Activated CD4-positive, alpha-beta memory T cell treated with anti-CD3 and anti-CD28 coated beads, Interleukin-2, amount 10 ng/mL, durations not matched to agents 7 days and 5 days (primary cell): ENCODE data around the gene TRMT11. TPM values are rescaled to one million over a fixed set of nuclear protein-coding genes. Genes with fewer than 3 reads are reported as not detected.

Experiments used
- CTCF ChIA-PET: fragments of 350-600 bp; sonication (Branson Sonifier 250); formaldehyde crosslinking; loops from one replicate; lab custom pipeline; 2021; ENCODE audit warnings: antibody characterized with exemption, inconsistent platforms; lab: Charles Lee
- POLR2A ChIA-PET: fragments of 350-600 bp; sonication (Branson Sonifier 250); formaldehyde crosslinking; loops from one replicate; lab custom pipeline; 2021; ENCODE audit warnings: antibody characterized with exemption; lab: Charles Lee
- DNase-seq: peaks from one replicate; pipeline ENCODE4 v3.0.0-alpha.2; 2020
- H3K27ac Mint-ChIP-seq: one replicate; pipeline ENCODE4 v1.8.0; 2021; ENCODE audit warnings: mild to moderate bottlenecking, mixed read lengths
- H3K27me3 Mint-ChIP-seq: one replicate; pipeline ENCODE4 v1.8.0; 2021; ENCODE audit warnings: mixed read lengths
- H3K36me3 Mint-ChIP-seq: one replicate; pipeline ENCODE4 v1.8.0; 2021; ENCODE audit warnings: low read depth, mixed read lengths
- H3K4me1 Mint-ChIP-seq: one replicate; pipeline ENCODE4 v1.8.0; 2021; ENCODE audit warnings: mixed read lengths
- H3K4me3 Mint-ChIP-seq: one replicate; pipeline ENCODE4 v1.8.0; 2021; ENCODE audit warnings: mild to moderate bottlenecking, mixed read lengths
- H3K9me3 Mint-ChIP-seq: one replicate; pipeline ENCODE4 v1.8.0; 2021; ENCODE audit warnings: mixed read lengths
- total RNA-seq, 2 experiments: library from RNA; stranded (reverse); gene quantifications; one replicate each; pipeline ENCODE4 v1.2.3, GENCODE V29; 2021

TRMT11 gene
- total RNA-seq, 2 experiments from 2014 or later: 17.6 to 19.2 TPM

- Mint-ChIP-seq H3K4me1 (peaks cover 9% of the 10 kb centered on the region), H3K27ac (no peak overlapping the region), H3K36me3 (peaks cover 32% of the 10 kb centered on the region), H3K27me3 (no peaks in the 10 kb centered on the region), H3K9me3 (peaks cover 2% of the 10 kb centered on the region), H3K4me3 (no peak overlapping the region)
- POLR2A ChIA-PET: no interaction called here
- no peak for DNase-seq
- CTCF ChIA-PET: no interaction called here
Measured at GRCh38 chr6:126039284-126039683, 52.9 kb downstream of the TRMT11 start.

- peaks cover 37% of the 10 kb centered on the region for H3K36me3 Mint-ChIP-seq
- POLR2A ChIA-PET: interaction anchor here (1.2 kb wide), 1 partner anchor 54 kb away, joined by 4 read pairs; the partner anchor contains the start of gene TRMT11
Measured at GRCh38 chr6:126040394-126040793, 54.1 kb downstream of the TRMT11 start.

GRCh38 chr6:126040826-126041225, 54.5 kb downstream of the TRMT11 start:
- Mint-ChIP-seq H3K4me1 (peaks cover 9% of the 10 kb centered on the region), H3K9me3 (peaks cover 4% of the 10 kb centered on the region), H3K27me3 (no peaks in the 10 kb centered on the region), H3K36me3 (peaks cover 37% of the 10 kb centered on the region), H3K4me3 (no peak overlapping the region), H3K27ac (no peak overlapping the region)
- POLR2A ChIA-PET: interaction anchor here (1.2 kb wide), 1 partner anchor 54 kb away, joined by 4 read pairs; the partner anchor contains the start of gene TRMT11
- DNase-seq: no peak
- CTCF ChIA-PET: no interaction called here

More at GRCh38 chr6:126040394-126040793, 54.1 kb downstream of the TRMT11 start:
- Mint-ChIP-seq H3K27me3 (no peaks in the 10 kb centered on the region), H3K4me1 (peaks cover 9% of the 10 kb centered on the region), H3K27ac (no peak overlapping the region), H3K4me3 (no peak overlapping the region), H3K9me3 (peaks cover 4% of the 10 kb centered on the region)
- no peak for DNase-seq
- CTCF ChIA-PET: no interaction called here

GRCh38 chr6:126041516-126041915, 55.2 kb downstream of the TRMT11 start:
- DNase-seq: no peak
- peaks cover 9% of the 10 kb centered on the region for H3K4me1 Mint-ChIP-seq
- H3K4me3 Mint-ChIP-seq: no peak overlapping the region
- ChIA-PET POLR2A (interaction anchor here (1.2 kb wide), 1 partner anchor 55 kb away, joined by 4 read pairs; the partner anchor contains the start of gene TRMT11), CTCF (no interaction called here)
- peaks cover 37% of the 10 kb centered on the region for H3K36me3 Mint-ChIP-seq
- H3K27ac Mint-ChIP-seq: no peak overlapping the region
- H3K9me3 Mint-ChIP-seq: peaks cover 4% of the 10 kb centered on the region
- no peaks in the 10 kb centered on the region for H3K27me3 Mint-ChIP-seq

GRCh38 chr6:126042001-126042419, 55.7 kb downstream of the TRMT11 start:
- POLR2A ChIA-PET: no interaction called here
- Mint-ChIP-seq H3K36me3 (peaks cover 42% of the 10 kb centered on the region), H3K9me3 (peaks cover 4% of the 10 kb centered on the region), H3K4me3 (no peak overlapping the region), H3K4me1 (peaks cover 9% of the 10 kb centered on the region), H3K27ac (no peak overlapping the region), H3K27me3 (no peaks in the 10 kb centered on the region)
- no peak for DNase-seq
- CTCF ChIA-PET: no interaction called here

- peaks cover 4% of the 10 kb centered on the region for H3K9me3 Mint-ChIP-seq
- ChIA-PET CTCF (interaction anchor here (1.1 kb wide), 1 partner anchor 11 kb away, joined by 3 read pairs; no protein-coding TSS in a partner anchor), POLR2A (no interaction called here)
- no peak overlapping the region for H3K4me3 Mint-ChIP-seq
- DNase-seq: no peak
- H3K27me3 Mint-ChIP-seq: no peaks in the 10 kb centered on the region
- no peak overlapping the region for H3K27ac Mint-ChIP-seq
- peaks cover 18% of the 10 kb centered on the region for H3K36me3 Mint-ChIP-seq
- no peaks in the 10 kb centered on the region for H3K4me1 Mint-ChIP-seq
Measured at GRCh38 chr6:126047648-126048047, 61.3 kb downstream of the TRMT11 start.

GRCh38 chr6:126048635-126049034, 62.3 kb downstream of the TRMT11 start:
- Mint-ChIP-seq H3K27me3 (no peaks in the 10 kb centered on the region), H3K4me3 (no peak overlapping the region), H3K27ac (no peak overlapping the region), H3K36me3 (peaks cover 23% of the 10 kb centered on the region), H3K9me3 (peaks cover 4% of the 10 kb centered on the region), H3K4me1 (no peaks in the 10 kb centered on the region)
- DNase-seq: no peak
- ChIA-PET POLR2A (no interaction called here), CTCF (interaction anchor here (1.1 kb wide), 1 partner anchor 10 kb away, joined by 3 read pairs; no protein-coding TSS in a partner anchor)

- no peaks in the 10 kb centered on the region for H3K4me1 Mint-ChIP-seq
- H3K27me3 Mint-ChIP-seq: no peaks in the 10 kb centered on the region
- no peaks in the 10 kb centered on the region for H3K9me3 Mint-ChIP-seq
- POLR2A ChIA-PET: no interaction called here
- H3K27ac Mint-ChIP-seq: no peak overlapping the region
- CTCF ChIA-PET: no interaction called here
- H3K36me3 Mint-ChIP-seq: peaks cover 18% of the 10 kb centered on the region
- no peak overlapping the region for H3K4me3 Mint-ChIP-seq
- DNase-seq: no peak
Measured at GRCh38 chr6:126050795-126051194, 64.5 kb downstream of the TRMT11 start.

- H3K4me1 Mint-ChIP-seq: no peaks in the 10 kb centered on the region
- no peak for DNase-seq
- H3K9me3 Mint-ChIP-seq: no peaks in the 10 kb centered on the region
- no peaks in the 10 kb centered on the region for H3K27me3 Mint-ChIP-seq
- H3K4me3 Mint-ChIP-seq: no peak overlapping the region
- no peak overlapping the region for H3K27ac Mint-ChIP-seq
- peaks cover 15% of the 10 kb centered on the region for H3K36me3 Mint-ChIP-seq
- ChIA-PET POLR2A (no interaction called here), CTCF (interaction anchor here (1.3 kb wide), 1 partner anchor 42 kb away, joined by 3 read pairs; no protein-coding TSS in a partner anchor)
Measured at GRCh38 chr6:126051791-126052190, 65.5 kb downstream of the TRMT11 start.

- POLR2A ChIA-PET: interaction anchor here (1.0 kb wide), 1 partner anchor 49 kb away, joined by 3 read pairs; no protein-coding TSS in a partner anchor
- H3K36me3 Mint-ChIP-seq: peaks cover 12% of the 10 kb centered on the region
- H3K27ac Mint-ChIP-seq: no peak overlapping the region
- no peak for DNase-seq
- H3K4me1 Mint-ChIP-seq: no peaks in the 10 kb centered on the region
- CTCF ChIA-PET: interaction anchor here (1.3 kb wide), 1 partner anchor 41 kb away, joined by 3 read pairs; no protein-coding TSS in a partner anchor
- H3K4me3 Mint-ChIP-seq: no peak overlapping the region
- H3K9me3 Mint-ChIP-seq: no peaks in the 10 kb centered on the region
- no peaks in the 10 kb centered on the region for H3K27me3 Mint-ChIP-seq
Measured at GRCh38 chr6:126052485-126052884, 66.1 kb downstream of the TRMT11 start.

GRCh38 chr6:126054258-126054702, 67.9 kb downstream of the TRMT11 start:
- DNase-seq: no peak
- Mint-ChIP-seq H3K27ac (no peak overlapping the region), H3K36me3 (peaks cover 8% of the 10 kb centered on the region), H3K4me3 (no peak overlapping the region), H3K27me3 (no peaks in the 10 kb centered on the region), H3K4me1 (no peaks in the 10 kb centered on the region), H3K9me3 (peaks cover 2% of the 10 kb centered on the region)
- CTCF ChIA-PET: interaction anchor here (1.0 kb wide), 1 partner anchor 301 kb away, joined by 3 read pairs; no protein-coding TSS in a partner anchor
- POLR2A ChIA-PET: no interaction called here

GRCh38 chr6:126054802-126055201, 68.5 kb downstream of the TRMT11 start:
- H3K9me3 Mint-ChIP-seq: peaks cover 2% of the 10 kb centered on the region
- ChIA-PET POLR2A (no interaction called here), CTCF (no interaction called here)
- no peak for DNase-seq
- H3K4me1 Mint-ChIP-seq: no peaks in the 10 kb centered on the region
- no peak overlapping the region for H3K27ac Mint-ChIP-seq
- peaks cover 8% of the 10 kb centered on the region for H3K36me3 Mint-ChIP-seq
- no peak overlapping the region for H3K4me3 Mint-ChIP-seq
- no peaks in the 10 kb centered on the region for H3K27me3 Mint-ChIP-seq

- POLR2A ChIA-PET: no interaction called here
- DNase-seq: no peak
- H3K9me3 Mint-ChIP-seq: peaks cover 2% of the 10 kb centered on the region
- H3K36me3 Mint-ChIP-seq: peaks cover 8% of the 10 kb centered on the region
- H3K4me3 Mint-ChIP-seq: no peak overlapping the region
- no peak overlapping the region for H3K27ac Mint-ChIP-seq
- no peaks in the 10 kb centered on the region for H3K4me1 Mint-ChIP-seq
- CTCF ChIA-PET: no interaction called here
- no peaks in the 10 kb centered on the region for H3K27me3 Mint-ChIP-seq
Measured at GRCh38 chr6:126055449-126055848, 69.1 kb downstream of the TRMT11 start.
